Measurements from ENCODE around the gene PRPF19.

The PRPF19 gene

DNA sequence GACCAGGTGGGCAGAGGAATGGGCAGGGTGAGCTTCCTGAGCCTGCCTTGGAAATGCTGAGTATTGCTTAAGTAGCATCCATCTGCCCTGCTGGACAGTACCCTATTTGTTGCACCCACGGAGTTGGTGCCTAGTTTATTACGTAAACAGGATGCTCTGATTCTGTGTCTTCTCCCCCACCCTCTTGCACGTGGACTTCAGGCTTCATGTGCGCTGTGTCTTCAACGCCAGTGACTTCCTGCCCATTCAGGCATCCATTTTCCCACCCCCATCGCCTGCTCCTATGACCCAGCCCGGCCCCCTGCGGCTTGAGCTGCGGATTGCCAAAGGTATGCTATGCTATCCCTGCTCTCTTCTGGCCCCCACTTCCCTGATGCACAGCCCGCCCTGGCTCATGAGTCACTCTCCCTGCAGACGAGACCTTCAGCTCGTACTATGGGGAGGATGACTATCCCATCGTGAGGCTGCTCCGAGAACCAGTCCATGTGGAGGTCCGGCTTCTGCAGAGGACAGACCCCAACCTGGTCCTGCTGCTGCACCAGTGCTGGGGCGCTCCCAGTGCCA is 33.3 kb downstream of the PRPF19 start:
- peak; percentile 86 for DNase-seq

DNA sequence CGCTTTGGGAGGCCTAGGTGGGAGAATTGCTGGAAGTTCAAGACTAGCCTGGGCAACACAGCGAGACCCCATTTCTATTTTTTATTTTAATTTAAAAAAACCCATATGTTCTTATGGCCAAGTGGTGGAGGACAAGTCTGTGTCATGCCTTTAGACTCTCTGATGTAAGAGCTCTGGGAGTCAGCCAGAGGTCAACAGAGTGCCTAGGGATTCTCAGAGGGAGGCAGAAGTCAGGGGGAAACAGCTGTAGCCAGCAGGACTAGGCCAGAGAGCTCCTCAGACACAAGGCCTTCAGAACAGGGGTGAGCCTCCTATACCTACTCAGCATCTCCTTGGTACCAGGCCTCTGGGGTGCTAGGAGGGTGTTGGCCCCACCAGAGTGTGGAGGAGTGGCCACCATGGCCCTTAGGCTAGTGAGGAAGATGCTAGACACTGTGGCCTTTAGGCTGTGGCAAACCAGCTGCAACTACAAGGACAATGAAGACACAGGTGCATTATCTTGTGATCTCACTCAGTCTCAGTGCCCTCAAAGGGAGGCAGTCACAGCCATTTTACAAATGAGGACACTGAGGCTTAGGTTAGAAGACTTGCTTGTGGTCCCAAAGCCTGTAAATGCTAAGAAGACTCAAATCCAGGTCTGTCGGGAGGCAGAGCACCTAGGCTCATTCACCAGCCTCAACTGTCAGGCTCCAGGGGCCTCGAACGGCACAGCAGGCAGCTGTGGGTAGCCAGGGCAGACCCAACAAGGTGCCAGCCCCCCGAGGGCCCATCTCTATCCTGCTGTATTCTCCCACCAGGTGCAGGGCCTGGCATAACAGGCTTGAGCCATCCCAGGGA is 34.0 kb downstream of the PRPF19 start:
- DNase-seq, result peak; percentile 71

DNA sequence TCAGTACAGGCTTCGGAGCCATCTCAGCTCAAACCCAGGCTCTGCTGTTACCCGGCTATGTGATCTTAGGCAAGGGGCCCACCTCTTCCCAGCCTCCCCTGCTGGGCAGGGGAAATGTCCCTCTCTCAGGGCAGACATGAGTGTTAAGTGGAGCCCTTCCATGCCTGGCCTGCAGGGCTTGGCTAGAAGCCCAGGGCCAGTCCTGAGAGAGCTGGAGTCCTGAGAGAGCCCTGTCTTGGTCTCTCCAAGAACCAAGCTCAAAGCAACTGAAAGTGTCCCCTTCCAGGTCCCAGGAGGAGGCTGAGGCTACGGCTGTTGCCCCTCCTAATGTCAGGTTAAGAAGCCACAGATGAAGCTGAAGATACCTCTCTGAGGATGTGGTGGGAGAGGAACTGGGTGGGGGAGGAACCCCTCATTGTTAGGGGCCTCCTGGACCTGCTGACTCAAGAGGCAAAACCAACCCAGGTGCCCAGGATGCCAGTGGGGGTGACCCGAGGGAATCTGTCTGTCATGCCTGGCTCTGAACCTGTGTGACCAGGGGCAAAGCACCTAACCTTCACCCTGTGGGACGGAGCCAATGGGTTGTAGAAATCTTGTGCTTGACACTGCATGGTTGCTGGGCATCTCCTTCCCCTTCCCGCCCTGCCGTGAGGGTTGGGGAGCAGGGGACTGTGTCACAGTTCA is 34.9 kb downstream of the PRPF19 start:
- peak; percentile 51 for DNase-seq

DNA sequence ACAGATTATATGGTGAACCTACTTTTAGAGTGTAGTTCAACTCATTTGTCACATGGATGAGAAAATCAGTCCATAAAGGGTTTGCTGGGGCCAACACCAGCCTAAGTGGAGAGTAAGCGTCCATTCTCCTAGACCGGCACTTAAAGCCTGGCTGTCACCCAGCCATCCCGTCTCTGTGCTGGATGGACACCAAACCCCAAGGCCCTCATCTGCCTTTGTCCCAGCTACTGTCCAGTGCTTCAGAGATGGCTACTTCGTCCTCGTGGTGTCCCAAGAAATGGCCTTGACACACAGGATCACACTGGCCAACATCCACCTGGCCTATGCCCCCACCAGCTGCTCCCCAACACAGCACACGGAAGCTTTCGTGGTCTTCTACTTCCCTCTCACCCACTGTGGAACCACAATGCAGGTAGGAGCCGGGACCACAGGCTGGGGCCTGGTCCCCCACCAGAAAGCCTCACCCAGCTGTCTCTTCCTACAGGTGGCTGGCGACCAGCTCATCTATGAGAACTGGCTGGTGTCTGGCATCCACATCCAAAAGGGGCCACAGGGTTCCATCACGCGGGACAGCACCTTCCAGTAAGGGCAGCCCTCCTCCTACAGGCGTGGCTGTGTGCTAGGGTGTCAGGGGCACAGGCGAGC is 35.5 kb downstream of the PRPF19 start:
- DNase-seq, result no peak

DNA sequence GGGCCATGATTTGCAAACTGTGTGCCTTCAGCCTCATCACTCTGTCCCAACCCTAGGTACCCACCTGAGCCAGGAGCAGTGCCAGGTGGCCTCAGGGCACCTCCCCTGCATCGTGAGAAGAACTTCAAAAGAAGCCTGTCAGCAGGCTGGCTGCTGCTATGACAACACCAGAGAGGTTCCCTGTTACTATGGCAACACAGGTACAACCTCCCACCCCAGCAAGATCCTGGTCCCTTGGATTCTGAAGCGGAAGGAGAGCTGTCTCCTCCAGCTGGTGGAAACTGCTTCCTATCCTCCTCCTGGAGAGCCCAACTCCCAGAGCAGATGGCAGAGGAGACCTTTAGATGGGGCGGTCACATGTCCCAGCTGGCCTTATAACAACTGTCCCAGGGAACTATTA is 36.1 kb downstream of the PRPF19 start:
- no peak for DNase-seq

DNA sequence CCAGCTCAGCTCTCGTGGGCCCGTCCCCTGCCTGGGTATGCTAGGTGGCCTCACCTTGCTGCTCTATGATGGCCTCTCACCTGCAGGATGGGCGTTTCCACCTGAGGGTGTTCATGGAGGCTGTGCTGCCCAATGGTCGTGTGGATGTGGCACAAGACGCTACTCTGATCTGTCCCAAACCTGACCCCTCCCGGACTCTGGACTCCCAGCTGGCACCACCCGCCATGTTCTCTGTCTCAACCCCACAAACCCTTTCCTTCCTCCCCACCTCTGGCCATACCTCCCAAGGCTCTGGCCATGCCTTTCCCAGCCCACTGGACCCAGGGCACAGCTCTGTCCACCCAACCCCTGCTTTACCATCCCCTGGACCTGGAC is 36.9 kb downstream of the PRPF19 start:
- no peak for DNase-seq

DNA sequence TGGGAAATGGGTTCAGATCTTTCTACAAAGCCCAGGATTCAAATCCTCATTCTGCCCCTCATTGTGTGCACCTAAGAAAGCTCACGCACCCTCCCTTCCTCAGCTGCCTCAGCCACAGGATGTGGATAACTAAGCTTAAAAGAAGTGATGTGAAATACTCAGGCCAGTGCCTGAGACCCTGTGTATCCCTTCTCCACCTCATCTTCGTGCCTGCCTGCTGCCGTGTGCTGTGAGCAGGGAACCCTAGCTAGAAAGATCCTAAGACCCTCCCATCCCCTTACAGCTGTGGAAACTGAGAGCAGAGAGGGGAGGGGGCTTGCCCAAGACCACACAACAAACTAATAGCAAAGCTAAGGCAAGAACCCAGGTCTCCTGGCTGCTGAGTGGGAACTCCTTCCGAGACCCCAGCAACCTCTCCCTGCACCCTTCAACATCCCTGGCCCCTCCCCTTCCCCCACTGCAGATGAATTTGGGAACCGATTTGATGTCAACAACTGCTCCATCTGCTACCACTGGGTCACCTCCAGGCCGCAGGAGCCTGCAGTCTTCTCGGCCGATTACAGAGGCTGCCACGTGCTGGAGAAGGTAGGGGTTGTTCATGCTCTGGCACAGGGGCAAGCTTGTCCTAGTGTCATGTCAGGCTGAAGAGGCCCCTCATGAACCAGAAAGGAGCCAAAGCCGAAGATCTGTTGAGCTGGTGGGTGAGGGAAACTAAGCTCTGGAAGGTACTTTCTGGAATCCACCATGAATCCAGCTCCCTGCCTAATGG is 37.5 kb downstream of the PRPF19 start:
- no peak for DNase-seq

DNA sequence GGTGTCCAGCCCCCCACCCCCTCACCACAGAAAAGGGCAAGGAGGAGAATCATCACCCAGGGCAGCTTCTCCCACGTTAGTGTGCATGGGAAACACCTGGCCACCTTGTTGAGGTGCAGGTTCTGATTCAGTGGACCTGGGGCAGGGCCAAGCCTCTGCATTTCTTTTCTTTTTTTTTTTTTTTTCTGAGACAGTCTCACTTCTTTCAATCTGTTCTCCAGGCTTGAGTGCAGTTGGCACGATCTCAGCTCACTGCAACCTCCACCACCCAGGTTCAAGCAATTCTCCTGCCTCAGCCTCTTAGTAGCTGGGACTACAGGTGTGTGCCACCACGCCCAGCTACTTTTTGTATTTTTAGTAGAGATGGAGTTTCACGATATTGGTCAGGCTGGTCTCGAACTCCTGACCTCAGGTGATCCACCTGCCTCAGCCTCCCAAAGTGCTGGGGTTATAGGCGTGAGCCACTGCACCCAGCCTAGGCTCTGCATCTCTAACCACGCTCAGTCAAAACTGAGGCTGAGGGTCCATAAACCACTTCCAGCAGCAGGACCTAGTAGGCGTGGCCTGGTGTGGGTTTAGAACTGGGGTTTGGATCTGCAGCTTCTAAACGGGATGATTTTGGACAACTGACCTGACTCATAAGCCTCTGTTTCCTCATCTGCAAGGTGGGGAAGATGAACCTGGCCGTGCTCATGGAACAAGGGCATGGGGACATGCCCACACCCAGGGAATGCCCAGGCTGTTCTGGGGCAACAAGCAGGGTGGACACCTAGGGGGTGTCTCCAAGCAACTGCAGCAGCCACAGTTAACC is 38.3 kb downstream of the PRPF19 start:
- no peak for DNase-seq

DNA sequence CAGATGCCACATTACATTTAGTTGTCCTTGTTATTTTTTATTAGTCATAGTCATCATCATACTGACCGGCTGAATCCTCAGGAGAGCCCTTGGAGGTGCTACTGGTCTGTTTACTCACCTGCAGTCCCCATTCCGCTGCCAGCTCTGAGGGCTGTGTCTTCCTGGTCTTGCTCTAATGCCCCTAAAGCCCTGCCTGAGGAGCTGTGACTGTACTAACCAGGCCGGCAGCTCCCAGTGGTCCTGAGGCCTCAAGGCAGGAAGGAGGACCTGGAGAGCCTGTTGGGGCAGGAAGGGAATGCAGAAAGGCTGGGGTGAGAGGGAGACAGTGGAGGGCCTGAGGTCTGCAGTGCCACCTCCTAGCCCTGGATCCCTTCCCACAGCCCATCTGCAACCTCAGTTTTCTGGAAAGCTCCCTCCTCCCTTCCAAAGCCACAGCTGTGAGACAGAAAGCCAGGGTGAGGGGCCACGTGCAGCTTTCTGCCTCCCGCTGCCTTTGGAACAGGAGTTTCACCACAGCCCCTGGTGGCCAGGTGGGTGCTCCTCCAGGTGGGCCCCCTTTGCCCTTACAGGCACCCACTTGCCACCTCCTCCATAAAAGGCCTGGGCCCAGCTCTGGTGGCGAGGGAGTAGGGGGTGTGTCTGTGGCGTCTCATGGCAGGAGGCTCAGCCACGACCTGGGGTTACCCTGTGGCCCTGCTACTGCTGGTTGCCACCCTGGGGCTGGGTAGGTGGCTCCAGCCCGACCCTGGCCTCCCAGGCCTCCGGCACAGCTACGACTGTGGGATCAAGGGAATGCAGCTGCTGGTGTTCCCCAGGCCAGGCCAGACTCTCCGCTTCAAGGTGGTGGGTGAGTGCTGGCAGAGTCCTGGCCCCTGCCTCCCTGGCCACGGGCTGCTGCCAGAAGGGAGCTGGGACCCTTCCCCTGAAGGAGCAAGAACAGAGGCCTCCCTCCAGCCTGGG is 39.2 kb downstream of the PRPF19 start, which contains the start of gene ZP1:
Gene ZP1, plus strand, starts transcription at position 632 of the 960 bp plus-strand sequence. Its CDS starts 20 bp downstream, at position 652.
- DNase-seq, result no peak

DNA sequence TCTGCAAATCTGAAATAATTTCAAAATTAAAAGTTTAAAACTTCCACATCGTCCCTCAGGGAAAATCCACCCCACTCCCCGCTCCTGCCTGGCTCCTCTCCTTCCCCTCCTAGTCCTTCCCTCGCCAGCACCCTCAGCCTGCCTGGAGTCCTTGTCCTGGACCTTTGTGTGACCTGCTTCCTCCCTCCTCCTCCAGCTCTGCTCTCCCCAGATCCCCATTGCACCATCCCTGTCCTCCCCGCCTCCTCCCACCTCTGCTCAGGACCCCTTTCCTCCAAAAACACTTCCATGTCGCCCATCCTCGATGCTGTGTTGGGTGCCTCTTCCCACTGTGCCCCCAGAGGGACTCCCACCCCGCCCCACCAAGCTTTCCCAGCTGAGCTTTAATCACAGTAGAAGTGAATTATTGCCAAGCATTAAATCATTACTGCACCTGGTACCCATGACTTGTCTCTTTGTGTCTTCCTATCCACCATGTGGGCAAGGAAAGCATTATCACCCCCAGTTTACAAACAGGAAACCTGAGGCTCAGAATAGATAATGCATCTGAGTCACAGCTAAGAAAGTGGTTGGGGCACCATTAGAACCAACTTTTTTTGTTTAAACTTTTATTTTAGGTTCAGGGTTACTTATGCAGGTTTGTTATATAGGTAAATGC is 41.4 kb downstream of the PRPF19 start:
- no peak for DNase-seq

DNA sequence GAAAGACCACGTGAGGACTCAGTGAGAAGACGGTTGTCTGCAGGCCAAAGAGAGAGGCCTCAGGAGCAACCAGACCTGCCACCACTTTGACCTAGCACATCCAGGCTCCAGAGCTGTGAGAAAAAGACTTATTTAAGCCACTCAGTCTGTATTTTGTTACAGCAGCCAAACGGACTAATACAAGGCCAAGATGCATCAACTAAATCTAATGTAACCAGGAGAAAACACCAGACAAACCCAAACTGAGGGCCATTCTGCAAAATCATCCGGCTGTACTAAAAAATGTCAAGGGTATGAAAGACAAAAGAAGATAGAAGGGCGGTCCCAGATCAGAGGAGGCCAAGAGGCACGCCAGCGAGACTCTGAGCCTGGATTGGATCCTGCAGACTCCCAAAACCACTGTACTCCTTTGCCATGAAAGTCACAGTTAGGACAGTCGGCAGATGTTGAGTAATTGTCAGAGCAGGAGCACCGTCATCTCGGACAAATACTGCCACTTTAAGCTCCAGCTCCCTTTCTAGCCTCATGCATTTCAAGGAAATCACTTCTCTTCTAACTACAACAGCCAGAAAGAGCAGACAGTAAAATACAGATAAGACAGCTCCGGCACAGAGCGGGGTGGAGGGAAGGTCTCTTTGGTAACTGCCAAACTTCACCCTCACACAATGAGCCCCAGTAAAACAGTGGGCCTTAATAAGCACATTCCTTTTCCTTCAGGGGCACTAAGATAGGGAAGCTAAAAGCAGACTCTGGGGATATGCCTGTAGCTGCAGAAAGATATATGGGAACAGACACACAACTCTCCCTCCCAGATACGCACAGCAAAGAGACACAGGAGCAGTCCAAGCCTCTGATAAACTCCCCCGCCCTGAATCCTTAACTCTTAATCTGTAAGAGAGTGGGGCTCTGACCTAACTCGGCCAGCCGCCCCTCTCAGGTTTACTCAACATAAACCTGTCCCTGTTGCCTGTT is 42.5 kb downstream of the PRPF19 start:
- DNase-seq, result no peak

DNA sequence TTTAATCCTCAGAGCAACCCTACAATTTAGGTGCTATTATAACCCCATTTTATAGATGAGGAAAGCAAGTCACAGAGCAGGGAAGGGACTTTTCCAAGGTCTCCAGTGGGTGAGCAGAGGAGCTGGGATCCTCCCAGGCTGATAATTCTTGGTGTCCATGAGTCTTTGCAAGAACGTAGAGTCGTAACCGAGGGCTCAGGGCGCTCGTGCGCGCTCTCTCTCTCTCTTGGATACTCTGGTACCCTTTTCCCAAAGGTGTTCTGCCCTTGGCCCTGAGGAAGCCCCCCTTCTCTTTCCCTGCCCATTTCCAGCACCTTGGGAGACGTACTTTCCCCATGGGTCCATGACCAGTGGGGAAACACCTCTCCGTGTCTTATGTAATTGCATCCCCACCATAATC is 44.2 kb downstream of the PRPF19 start:
- DNase-seq, result no peak

DNA sequence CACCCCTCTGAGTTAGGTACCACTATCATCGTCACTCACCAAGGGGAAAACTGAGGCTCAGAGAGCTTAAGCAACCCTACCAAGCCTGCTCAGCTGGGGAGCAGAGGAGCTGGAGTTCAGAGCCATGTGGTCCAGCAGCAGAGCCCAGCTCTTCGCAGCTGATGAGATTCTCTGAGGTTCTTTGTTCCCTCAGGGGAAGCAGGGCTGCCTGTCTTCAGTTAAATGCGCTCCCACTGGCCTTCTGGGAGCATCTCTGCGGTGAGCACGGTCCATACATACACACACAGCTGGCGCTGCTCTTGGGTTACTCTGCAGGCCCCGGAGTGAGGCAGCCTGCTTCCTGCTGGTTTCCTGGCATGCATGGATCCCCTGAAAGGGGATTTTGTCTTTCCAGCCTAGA is 45.4 kb downstream of the PRPF19 start:
- peak; percentile 71 for DNase-seq

DNA sequence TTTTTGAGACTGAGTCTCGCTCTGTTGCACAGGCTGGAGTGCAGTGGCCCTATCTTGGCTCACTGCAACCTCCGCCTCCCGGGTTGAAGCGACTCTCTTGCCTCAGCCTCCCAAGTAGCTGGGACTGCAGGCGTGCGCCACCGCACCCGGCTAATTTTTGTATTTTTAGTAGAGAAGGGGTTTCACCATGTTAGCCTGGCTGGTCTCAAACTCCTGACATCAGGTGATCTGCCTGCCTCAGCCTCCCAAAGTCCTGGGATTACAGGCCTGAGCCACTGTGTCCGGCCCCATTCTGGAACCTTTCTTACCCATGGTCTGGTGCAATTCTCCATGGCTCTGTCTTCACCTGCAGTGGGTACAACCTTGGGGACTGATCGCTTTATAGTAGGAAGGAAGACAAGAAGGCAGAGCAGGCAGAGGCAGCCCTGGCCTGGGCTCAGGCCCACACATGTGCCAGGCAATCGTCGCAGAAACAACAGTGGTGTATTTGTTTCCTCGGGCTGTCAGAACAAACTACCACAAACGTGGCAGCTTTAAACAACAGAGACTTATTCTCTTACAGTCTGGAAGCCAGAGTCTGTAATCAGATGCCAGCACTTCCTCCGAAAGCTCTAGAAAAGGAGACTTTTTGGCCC is 46.7 kb downstream of the PRPF19 start:
- no peak for DNase-seq

DNA sequence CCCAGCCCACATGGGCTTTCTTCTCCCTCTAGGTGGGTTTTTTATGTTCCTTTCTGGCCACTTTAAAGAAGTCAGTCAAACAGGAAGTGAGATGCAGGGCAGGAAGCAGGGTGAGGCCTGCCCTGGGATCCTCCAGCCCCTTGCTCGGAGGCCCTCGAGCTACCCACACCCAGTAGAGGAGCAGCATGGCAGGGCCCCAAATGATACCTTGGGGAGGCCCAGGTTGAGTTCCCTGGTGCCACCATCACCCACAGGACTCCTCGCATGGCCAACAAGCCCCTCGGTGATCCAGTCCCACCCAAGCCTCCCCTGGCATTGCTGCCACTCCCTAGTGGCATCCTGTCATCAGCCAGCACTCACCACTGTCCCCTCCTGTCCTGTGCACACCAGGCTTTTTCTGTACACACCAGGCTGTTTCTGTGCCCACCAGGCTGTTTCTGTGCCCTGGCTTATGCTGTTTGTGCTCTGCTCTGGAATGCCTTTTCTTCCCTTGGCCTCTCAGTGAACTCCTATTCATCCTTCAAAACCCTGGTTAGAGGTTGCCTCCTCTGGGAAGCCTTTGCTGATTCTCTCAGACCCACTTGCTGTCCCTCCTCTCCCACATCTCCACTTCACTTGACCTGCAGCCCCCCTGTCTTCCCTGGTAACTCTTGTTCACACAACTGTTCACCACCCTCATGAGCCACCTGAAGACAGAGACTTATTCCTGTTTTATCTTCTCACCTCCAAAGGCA is 47.5 kb downstream of the PRPF19 start:
- DNase-seq, result no peak

DNA sequence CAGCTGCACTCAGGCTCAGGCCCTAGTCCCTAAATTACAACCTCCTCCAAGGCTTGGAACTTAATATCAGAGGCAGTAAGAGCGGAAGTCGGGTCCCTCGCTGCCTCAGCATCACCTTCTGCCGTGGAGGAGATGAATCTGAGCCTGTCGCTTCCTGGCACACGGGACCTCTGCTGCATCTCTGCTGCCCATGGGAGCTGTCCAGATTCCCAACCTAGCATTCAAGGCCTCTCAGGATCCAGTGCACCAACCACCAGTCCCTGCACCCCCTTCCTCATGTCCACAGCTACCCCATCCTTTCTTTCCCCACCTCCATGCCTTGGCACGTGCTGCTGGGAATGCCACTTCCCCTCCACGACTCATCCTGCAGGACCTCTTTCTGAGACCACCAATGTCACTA is 48.1 kb downstream of the PRPF19 start:
- no peak for DNase-seq

All from fibroblast of skin of scalp (primary cell).